ENCODE results near the gene NXNL1.

DNA sequence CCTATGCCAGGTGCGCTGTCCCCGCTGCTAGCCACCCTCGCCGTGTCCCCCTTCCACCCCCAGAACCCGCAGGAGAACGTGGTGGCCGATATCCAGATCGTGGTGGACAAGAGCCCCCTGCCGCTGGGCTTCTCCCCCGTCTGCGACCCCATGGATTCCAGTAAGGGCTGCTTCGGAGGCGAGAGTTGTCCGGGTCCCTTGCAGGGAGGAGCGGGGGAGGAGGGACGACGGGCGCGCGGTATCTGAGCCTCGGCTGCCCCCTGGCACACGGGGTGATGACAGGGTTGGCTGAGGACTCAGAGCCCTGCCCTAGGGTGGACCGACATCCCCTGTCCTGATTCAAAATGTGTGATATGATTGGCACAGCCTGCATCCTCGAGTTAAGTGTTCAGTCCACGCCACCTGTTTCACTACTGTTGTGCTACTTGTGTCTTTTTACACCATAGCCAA, 40.2 kb downstream of the NXNL1 start:
- TF ChIP-seq, protein P1, sequence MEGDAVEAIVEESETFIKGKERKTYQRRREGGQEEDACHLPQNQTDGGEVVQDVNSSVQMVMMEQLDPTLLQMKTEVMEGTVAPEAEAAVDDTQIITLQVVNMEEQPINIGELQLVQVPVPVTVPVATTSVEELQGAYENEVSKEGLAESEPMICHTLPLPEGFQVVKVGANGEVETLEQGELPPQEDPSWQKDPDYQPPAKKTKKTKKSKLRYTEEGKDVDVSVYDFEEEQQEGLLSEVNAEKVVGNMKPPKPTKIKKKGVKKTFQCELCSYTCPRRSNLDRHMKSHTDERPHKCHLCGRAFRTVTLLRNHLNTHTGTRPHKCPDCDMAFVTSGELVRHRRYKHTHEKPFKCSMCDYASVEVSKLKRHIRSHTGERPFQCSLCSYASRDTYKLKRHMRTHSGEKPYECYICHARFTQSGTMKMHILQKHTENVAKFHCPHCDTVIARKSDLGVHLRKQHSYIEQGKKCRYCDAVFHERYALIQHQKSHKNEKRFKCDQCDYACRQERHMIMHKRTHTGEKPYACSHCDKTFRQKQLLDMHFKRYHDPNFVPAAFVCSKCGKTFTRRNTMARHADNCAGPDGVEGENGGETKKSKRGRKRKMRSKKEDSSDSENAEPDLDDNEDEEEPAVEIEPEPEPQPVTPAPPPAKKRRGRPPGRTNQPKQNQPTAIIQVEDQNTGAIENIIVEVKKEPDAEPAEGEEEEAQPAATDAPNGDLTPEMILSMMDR (conservative IDR thresholded peaks at IDR 0.05; ENCODE audit: low read depth, low read length): no peak
- no peak for TF ChIP-seq EZH2 (IDR thresholded peaks at IDR 0.05; ENCODE audit: low read length, unreplicated experiment)

All from PC-3 (cell line).